ENCODE results near the gene ORM2. TPM values are rescaled to one million over a fixed set of nuclear protein-coding genes. Genes with fewer than 3 reads are reported as not detected.

Gene ORM2
- total RNA-seq, 1 donor from 2014 or later: not detected

GRCh38 chr9:114287001-114287762 is 42.5 kb upstream of the ORM2 start:
- Mint-ChIP-seq H3K27ac (ENCODE audit: unreplicated experiment) (peak overlapping the region; percentile 62), H3K4me3 (ENCODE audit: unreplicated experiment) (no peak overlapping the region), H3K36me3 (ENCODE audit: low read depth, unreplicated experiment) (peaks cover 7% of the 10 kb centered on the region), H3K27me3 (ENCODE audit: low read depth, unreplicated experiment) (no peaks in the 10 kb centered on the region), H3K4me1 (ENCODE audit: low read depth, unreplicated experiment) (peaks cover 39% of the 10 kb centered on the region), H3K9me3 (ENCODE audit: unreplicated experiment) (no peaks in the 10 kb centered on the region)
- no peak overlapping the region for H3K4me3 ChIP-seq (ENCODE audit: insufficient read depth, low read depth, low read length)
- no peaks in the 10 kb centered on the region for H3K27me3 ChIP-seq (ENCODE audit: insufficient read depth, low read length)
- H3K79me2 ChIP-seq (ENCODE audit: insufficient read depth, low read length): no peaks in the 10 kb centered on the region
- H2AFZ ChIP-seq (ENCODE audit: low read depth, low read length): no peak overlapping the region
- no peaks in the 10 kb centered on the region for H3K9me3 ChIP-seq (ENCODE audit: insufficient read depth, low read depth, low read length)
- H3K9ac ChIP-seq (ENCODE audit: low read length): no peak overlapping the region
- DNase-seq (ENCODE audit: low read depth): no peak
- no peak overlapping the region for H3K4me2 ChIP-seq (ENCODE audit: low read length)
- no peak for TF ChIP-seq EZH2 (IDR thresholded peaks at IDR 0.05; ENCODE audit: insufficient read depth, low read length)
- FAIRE-seq: no peak
- H3K27ac ChIP-seq (ENCODE audit: low read depth, low read length): no peak overlapping the region
- H4K20me1 ChIP-seq (ENCODE audit: insufficient read depth, low read length): no peaks in the 10 kb centered on the region
- H3K36me3 ChIP-seq (ENCODE audit: insufficient read depth, low read length): no peaks in the 10 kb centered on the region
- H3K4me1 ChIP-seq (ENCODE audit: insufficient read depth, low read length): peaks cover 45% of the 10 kb centered on the region

- no peaks in the 10 kb centered on the region for H3K27me3 ChIP-seq (ENCODE audit: insufficient read depth, low read length)
- peaks cover 35% of the 10 kb centered on the region for H3K4me1 Mint-ChIP-seq (ENCODE audit: low read depth, unreplicated experiment)
- peak overlapping the region; percentile 34 for H3K27ac ChIP-seq (ENCODE audit: low read depth, low read length)
- no peaks in the 10 kb centered on the region for H3K9me3 Mint-ChIP-seq (ENCODE audit: unreplicated experiment)
- peaks cover 2% of the 10 kb centered on the region for H3K36me3 ChIP-seq (ENCODE audit: insufficient read depth, low read length)
- H2AFZ ChIP-seq (ENCODE audit: low read depth, low read length): no peak overlapping the region
- FAIRE-seq (no peak), DNase-seq (ENCODE audit: low read depth) (no peak)
- TF ChIP-seq EZH2 (IDR thresholded peaks at IDR 0.05; ENCODE audit: insufficient read depth, low read length) (no peak), CTCF (IDR thresholded peaks at IDR 0.05; ENCODE audit: insufficient read depth, low read depth, low read length) (no peak)
- H3K4me3 ChIP-seq (ENCODE audit: insufficient read depth, low read depth, low read length): no peak overlapping the region
- H3K27ac Mint-ChIP-seq (ENCODE audit: unreplicated experiment): peak overlapping the region; percentile 62
- H3K79me2 ChIP-seq (ENCODE audit: insufficient read depth, low read length): no peaks in the 10 kb centered on the region
- H3K4me1 ChIP-seq (ENCODE audit: insufficient read depth, low read length): peaks cover 39% of the 10 kb centered on the region
- H4K20me1 ChIP-seq (ENCODE audit: insufficient read depth, low read length): no peaks in the 10 kb centered on the region
- peak overlapping the region; percentile 45 for H3K4me2 ChIP-seq (ENCODE audit: low read length)
- no peak overlapping the region for H3K4me3 Mint-ChIP-seq (ENCODE audit: unreplicated experiment)
- H3K9me3 ChIP-seq (ENCODE audit: insufficient read depth, low read depth, low read length): no peaks in the 10 kb centered on the region
- H3K9ac ChIP-seq (ENCODE audit: low read length): peak overlapping the region; percentile 17
- H3K36me3 Mint-ChIP-seq (ENCODE audit: low read depth, unreplicated experiment): peaks cover 12% of the 10 kb centered on the region
- no peaks in the 10 kb centered on the region for H3K27me3 Mint-ChIP-seq (ENCODE audit: low read depth, unreplicated experiment)
These were observed 41.9 kb upstream of the ORM2 start for GRCh38 chr9:114287763-114288192.

- Histone ChIP-seq H3K27me3 (ENCODE audit: insufficient read depth, low read length) (no peaks in the 10 kb centered on the region), H3K4me2 (ENCODE audit: low read length) (peak overlapping the region; percentile 45), H3K9ac (ENCODE audit: low read length) (peak overlapping the region; percentile 17), H3K79me2 (ENCODE audit: insufficient read depth, low read length) (no peaks in the 10 kb centered on the region), H3K9me3 (ENCODE audit: insufficient read depth, low read depth, low read length) (no peaks in the 10 kb centered on the region), H2AFZ (ENCODE audit: low read depth, low read length) (no peak overlapping the region), H4K20me1 (ENCODE audit: insufficient read depth, low read length) (no peaks in the 10 kb centered on the region), H3K4me3 (ENCODE audit: insufficient read depth, low read depth, low read length) (no peak overlapping the region), H3K36me3 (ENCODE audit: insufficient read depth, low read length) (peaks cover 5% of the 10 kb centered on the region), H3K27ac (ENCODE audit: low read depth, low read length) (peak overlapping the region; percentile 34), H3K4me1 (ENCODE audit: insufficient read depth, low read length) (peaks cover 33% of the 10 kb centered on the region)
- FAIRE-seq (peak; percentile 39), DNase-seq (ENCODE audit: low read depth) (peak; percentile 76)
- Mint-ChIP-seq H3K27me3 (ENCODE audit: low read depth, unreplicated experiment) (no peaks in the 10 kb centered on the region), H3K4me3 (ENCODE audit: unreplicated experiment) (no peak overlapping the region), H3K4me1 (ENCODE audit: low read depth, unreplicated experiment) (peaks cover 31% of the 10 kb centered on the region), H3K36me3 (ENCODE audit: low read depth, unreplicated experiment) (peaks cover 16% of the 10 kb centered on the region), H3K27ac (ENCODE audit: unreplicated experiment) (peak overlapping the region; percentile 62), H3K9me3 (ENCODE audit: unreplicated experiment) (no peaks in the 10 kb centered on the region)
- TF ChIP-seq EZH2 (IDR thresholded peaks at IDR 0.05; ENCODE audit: insufficient read depth, low read length) (no peak), CTCF (IDR thresholded peaks at IDR 0.05; ENCODE audit: insufficient read depth, low read depth, low read length) (no peak)
These were observed 41.2 kb upstream of the ORM2 start for GRCh38 chr9:114288193-114289091.

All from astrocyte (in vitro differentiated cells and primary cell).